Aortic smooth muscle cell (primary cell): ENCODE data around the gene TMEM184A. TPM values are rescaled to one million over a fixed set of nuclear protein-coding genes. Genes with fewer than 3 reads are reported as not detected.

ENCODE experiments used
- total RNA-seq: library from RNA; depleted of rRNA; stranded (reverse); fragments of >200 nt; gene quantifications from 2 replicates; pipeline ENCODE4 v1.2.3, GENCODE V29; 2014

TMEM184A gene
- total RNA-seq = not detected in 2 replicates

GRCh38 chr7:1555813-1556543, at the start of gene TMEM184A:
TSS of gene TMEM184A (minus strand) at chr7:1556205. CDS start at chr7:1555484, 721 bp downstream.

GRCh38 chr7:1569833-1570632, 14.0 kb upstream of the TMEM184A start, which contains the start of gene PSMG3:
TSS of gene PSMG3 (minus strand) at chr7:1570032. CDS start at chr7:1569339, 693 bp downstream.

GRCh38 chr7:1503816-1504775, 51.9 kb downstream of the TMEM184A start, which contains the start of gene INTS1:
TSS of gene INTS1 (minus strand) at chr7:1504389. CDS start at chr7:1503960, 429 bp downstream.

Other genes with a start within 250 kb of the TMEM184A start
- 21.3 and 37.3 TPM in 2 replicates for gene MICALL2, start 96.7 kb downstream of the TMEM184A start, total RNA-seq
- 32.3 and 33.8 TPM in 2 replicates for gene INTS1, start 51.8 kb downstream of the TMEM184A start, total RNA-seq
- 41.9 and 48.9 TPM in 2 replicates for gene MAFK, start 25.5 kb downstream of the TMEM184A start, total RNA-seq
- 21.8 and 26.0 TPM in 2 replicates for gene PSMG3, start 13.8 kb upstream of the TMEM184A start, total RNA-seq
- gene ELFN1, start 114.1 kb upstream of the TMEM184A start, total RNA-seq = under 0.01 and 0.06 TPM in 2 replicates